ENCODE measurements around the gene SCAMP2.
A peak's percentile ranks its signal among the peaks of the same experiment; 100 is the strongest.

SCAMP2 gene

DNA sequence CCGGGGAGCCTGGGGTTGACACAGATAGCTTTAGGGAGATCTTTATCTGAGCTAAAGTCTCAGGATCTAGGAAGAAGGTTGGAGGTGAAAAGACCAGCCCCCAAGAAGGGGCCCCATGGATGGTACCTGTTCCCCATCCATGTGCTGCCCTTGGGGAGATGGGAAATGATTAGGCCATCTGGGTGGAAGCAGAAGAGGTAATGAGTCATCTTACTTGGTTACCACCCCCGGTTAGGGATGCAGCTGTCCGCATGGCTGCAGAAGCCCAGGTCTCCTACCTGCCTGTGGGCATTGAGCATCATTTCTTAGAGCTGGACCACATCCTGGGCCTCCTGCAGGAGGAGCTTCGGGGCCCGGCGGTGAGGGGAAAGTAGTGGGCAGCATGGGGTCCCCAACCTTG lies 49.8 kb downstream of the SCAMP2 start:
- peaks cover 10% of the 10 kb centered on the region for H3K4me1 Mint-ChIP-seq
- H3K4me3 Mint-ChIP-seq: no peak overlapping the region
- DNase-seq: no peak
- no peaks in the 10 kb centered on the region for H3K9me3 Mint-ChIP-seq
- no peak overlapping the region for H3K27ac Mint-ChIP-seq
- peaks cover 85% of the 10 kb centered on the region for H3K27me3 Mint-ChIP-seq
- CTCF ChIA-PET: interaction anchor here (1.2 to 3.2 kb wide), 2 partner anchors 54 to 78 kb away, joined by 4 to 11 read pairs; no protein-coding TSS in a partner anchor
- H3K36me3 Mint-ChIP-seq: no peaks in the 10 kb centered on the region

DNA sequence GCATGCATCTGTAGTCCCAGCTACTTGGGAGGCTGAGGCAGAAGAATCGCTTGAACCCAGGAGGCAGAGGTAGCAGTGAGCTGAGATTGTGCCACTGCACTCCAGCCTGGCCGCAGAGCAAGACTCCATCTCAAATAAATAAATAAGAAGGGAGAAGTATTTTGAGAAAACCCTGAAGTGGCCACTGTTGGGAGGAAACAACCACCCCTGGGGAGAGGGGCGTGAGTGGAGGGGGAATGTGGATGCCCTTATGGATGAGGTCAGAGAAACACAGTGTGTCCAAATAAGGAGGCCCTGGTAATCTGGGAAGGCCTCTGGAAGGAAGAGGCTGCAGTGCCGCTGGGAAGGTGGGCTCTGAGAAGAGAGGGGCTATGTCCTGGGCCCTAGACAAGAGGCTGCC lies 50.9 kb downstream of the SCAMP2 start:
- H3K27me3 Mint-ChIP-seq: peaks cover 74% of the 10 kb centered on the region
- H3K4me3 Mint-ChIP-seq: no peak overlapping the region
- no peak overlapping the region for H3K27ac Mint-ChIP-seq
- H3K4me1 Mint-ChIP-seq: peaks cover 14% of the 10 kb centered on the region
- H3K36me3 Mint-ChIP-seq: no peaks in the 10 kb centered on the region
- CTCF ChIA-PET: no interaction called here
- no peak for DNase-seq
- H3K9me3 Mint-ChIP-seq: no peaks in the 10 kb centered on the region

DNA sequence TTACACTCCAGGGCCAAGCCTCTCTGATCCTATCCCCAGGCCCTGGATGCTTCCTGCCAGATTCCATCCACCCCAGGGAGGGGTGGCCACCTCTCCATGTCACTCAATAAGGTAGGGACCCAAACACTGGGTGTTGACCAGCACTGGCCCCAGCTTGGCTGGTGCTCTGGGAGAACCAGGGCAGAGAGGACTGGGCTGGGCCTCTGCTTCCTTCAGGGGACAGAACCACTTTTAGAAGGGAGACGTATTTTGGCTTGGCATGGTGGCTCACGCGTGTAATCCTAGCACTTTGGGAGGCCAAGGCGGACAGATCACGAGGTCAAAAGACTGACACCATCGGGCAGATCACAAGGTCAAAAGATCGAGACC lies 51.4 kb downstream of the SCAMP2 start:
- Mint-ChIP-seq H3K4me3 (no peak overlapping the region), H3K27ac (no peak overlapping the region), H3K9me3 (no peaks in the 10 kb centered on the region), H3K27me3 (peaks cover 69% of the 10 kb centered on the region), H3K36me3 (no peaks in the 10 kb centered on the region), H3K4me1 (peaks cover 14% of the 10 kb centered on the region)
- no peak for DNase-seq
- CTCF ChIA-PET: interaction anchor here (1.5 kb wide), 2 partner anchors 51 to 78 kb away, joined by 3 read pairs; no protein-coding TSS in a partner anchor

DNA sequence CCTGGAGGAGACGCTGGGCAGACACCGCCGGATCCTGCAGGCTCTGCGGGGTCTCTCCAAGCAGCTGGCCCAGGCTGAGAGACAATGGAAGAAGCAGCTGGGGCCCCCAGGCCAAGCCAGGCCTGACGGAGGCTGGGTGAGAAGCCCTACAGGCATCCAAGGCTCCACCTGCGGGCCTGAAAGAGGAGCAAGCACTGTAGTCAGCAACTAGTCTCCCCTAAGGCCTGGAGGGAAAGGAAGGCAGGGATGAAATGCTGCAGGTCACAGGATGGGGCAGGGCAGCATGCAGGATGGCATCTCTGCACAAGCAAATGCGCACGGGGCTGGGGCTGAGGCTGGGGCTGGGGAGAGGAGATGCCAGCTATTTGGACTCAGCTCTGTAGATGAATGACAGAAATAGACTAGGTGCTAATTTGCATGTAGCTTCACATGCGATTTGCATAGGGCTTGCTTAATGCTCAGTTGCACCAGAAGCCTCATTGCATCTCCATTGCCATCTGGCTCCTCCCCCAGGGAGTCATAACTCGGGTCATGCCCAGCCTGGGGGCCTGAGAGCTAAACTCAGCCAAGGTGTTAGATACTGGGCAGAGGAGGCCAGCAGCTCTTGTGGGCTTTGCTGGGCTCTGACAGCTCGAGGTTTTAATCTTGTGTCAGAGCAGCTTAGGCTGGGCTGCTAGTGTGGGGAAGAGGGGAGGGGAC lies 51.9 kb downstream of the SCAMP2 start:
- no peak for DNase-seq
- H3K27me3 Mint-ChIP-seq: peaks cover 64% of the 10 kb centered on the region
- CTCF ChIA-PET: interaction anchor here (1.5 kb wide), 2 partner anchors 50 to 78 kb away, joined by 3 read pairs; no protein-coding TSS in a partner anchor
- H3K4me1 Mint-ChIP-seq: peaks cover 13% of the 10 kb centered on the region
- no peak overlapping the region for H3K4me3 Mint-ChIP-seq
- H3K36me3 Mint-ChIP-seq: no peaks in the 10 kb centered on the region
- H3K9me3 Mint-ChIP-seq: no peaks in the 10 kb centered on the region
- no peak overlapping the region for H3K27ac Mint-ChIP-seq

DNA sequence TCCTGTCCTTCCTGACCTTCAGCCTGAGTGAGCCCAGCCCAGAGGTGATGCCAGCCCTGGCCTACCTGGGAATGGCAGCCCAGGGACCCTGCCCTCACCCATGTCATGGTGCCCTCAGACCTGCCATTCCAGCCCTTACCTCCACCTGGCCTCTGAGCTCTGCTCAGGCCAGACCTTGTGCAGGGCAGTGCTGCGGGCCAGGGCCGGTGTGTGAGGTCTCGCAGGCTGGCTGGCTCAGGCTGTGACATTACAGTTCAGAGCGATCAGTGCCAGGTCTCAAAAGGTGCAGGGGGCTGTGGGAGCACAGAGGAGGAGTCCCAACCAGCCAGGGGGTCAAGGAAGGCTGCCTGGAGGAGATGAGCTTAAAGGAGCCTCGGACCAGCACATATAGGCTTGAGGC lies 53.1 kb downstream of the SCAMP2 start:
- Mint-ChIP-seq H3K27ac (no peak overlapping the region), H3K36me3 (no peaks in the 10 kb centered on the region), H3K4me1 (peaks cover 13% of the 10 kb centered on the region), H3K27me3 (peaks cover 52% of the 10 kb centered on the region), H3K4me3 (no peak overlapping the region), H3K9me3 (no peaks in the 10 kb centered on the region)
- DNase-seq: no peak
- CTCF ChIA-PET: no interaction called here

DNA sequence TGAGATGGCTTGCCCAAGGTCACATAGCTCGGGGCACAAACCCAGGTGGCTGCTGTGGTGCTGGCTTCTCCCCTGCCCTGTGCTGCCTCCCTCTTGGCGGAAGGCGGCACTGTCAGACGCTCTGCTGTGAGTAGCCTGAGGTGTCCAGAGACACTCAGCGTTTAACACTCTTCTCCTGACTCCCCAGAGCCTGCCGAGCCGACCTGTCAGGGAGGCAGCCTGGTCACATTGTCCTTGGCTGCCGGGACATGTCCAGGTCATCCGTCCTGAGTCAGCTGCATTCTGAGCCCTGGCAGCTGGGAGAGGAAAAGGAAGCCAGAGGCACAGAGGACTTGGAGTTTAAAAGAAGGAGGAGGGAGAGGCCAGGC lies 55.8 kb downstream of the SCAMP2 start:
- peaks cover 30% of the 10 kb centered on the region for H3K27me3 Mint-ChIP-seq
- CTCF ChIA-PET: interaction anchor here (1.1 to 1.3 kb wide), 2 partner anchors 84 to 185 kb away, joined by 3 read pairs; no protein-coding TSS in a partner anchor
- no peak overlapping the region for H3K27ac Mint-ChIP-seq
- peaks cover 13% of the 10 kb centered on the region for H3K4me1 Mint-ChIP-seq
- no peak for DNase-seq
- no peaks in the 10 kb centered on the region for H3K9me3 Mint-ChIP-seq
- no peak overlapping the region for H3K4me3 Mint-ChIP-seq
- H3K36me3 Mint-ChIP-seq: no peaks in the 10 kb centered on the region

DNA sequence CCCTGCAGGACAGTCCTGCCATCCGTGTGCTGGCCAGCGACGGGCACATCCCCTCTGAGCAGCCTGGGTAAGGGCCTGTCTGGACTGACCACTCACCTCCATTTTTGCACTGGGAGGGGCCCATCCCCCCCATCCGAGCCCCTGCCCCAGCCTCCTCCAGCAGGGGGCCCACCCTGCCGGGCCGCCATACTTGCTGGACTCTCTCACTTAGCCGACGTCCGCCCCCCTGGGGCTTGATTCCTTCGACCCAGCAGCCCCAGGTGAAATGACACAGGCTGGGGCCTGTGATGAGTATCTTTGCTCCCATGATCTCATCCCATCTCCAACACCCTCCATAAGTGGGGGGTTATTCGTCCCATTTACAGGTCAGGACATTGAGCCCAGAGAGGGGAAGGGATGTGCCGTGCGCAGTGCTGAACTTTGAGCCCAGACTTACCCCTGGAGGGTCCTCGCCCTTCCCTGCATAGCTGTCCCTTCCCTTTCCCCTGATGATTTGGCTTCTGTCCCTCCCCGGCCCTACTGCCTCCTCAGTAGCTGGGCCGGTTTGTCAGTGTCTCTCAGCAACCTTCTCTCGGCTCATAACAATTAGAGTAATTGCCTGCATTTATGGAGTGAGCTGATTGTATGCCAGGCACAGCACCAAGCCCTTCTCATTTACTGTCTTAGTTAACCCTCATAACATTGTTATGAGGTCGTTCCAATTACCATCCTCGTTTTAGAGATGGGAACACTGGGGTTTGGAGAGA lies 56.4 kb downstream of the SCAMP2 start:
- Mint-ChIP-seq H3K4me3 (no peak overlapping the region), H3K27ac (no peak overlapping the region), H3K36me3 (no peaks in the 10 kb centered on the region), H3K27me3 (peaks cover 28% of the 10 kb centered on the region), H3K4me1 (peaks cover 13% of the 10 kb centered on the region), H3K9me3 (no peaks in the 10 kb centered on the region)
- DNase-seq: no peak
- CTCF ChIA-PET: interaction anchor here (1.1 to 1.3 kb wide), 2 partner anchors 85 to 185 kb away, joined by 3 read pairs; no protein-coding TSS in a partner anchor

DNA sequence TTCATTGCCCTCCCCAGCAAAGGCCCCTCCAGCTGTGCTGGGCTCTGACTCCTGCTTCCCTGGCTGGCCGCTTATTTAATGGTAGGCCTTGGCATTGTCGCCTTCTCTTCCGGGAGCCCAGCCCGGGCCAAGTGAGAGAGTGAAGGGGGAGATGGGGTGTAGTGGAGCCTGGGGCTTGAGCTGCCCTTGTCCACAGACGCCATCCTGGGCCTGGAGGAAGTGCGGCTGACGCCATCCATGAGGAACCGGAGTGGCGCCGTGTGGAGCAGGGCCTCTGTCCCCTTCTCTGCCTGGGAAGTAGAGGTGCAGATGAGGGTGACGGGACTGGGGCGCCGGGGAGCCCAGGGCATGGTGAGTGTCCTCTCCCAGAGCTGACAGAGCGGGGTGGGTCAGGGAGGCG lies 57.2 kb downstream of the SCAMP2 start:
- Mint-ChIP-seq H3K4me1 (peaks cover 13% of the 10 kb centered on the region), H3K27ac (no peak overlapping the region), H3K4me3 (no peak overlapping the region), H3K27me3 (peaks cover 24% of the 10 kb centered on the region), H3K9me3 (no peaks in the 10 kb centered on the region), H3K36me3 (no peaks in the 10 kb centered on the region)
- CTCF ChIA-PET: no interaction called here
- no peak for DNase-seq

DNA sequence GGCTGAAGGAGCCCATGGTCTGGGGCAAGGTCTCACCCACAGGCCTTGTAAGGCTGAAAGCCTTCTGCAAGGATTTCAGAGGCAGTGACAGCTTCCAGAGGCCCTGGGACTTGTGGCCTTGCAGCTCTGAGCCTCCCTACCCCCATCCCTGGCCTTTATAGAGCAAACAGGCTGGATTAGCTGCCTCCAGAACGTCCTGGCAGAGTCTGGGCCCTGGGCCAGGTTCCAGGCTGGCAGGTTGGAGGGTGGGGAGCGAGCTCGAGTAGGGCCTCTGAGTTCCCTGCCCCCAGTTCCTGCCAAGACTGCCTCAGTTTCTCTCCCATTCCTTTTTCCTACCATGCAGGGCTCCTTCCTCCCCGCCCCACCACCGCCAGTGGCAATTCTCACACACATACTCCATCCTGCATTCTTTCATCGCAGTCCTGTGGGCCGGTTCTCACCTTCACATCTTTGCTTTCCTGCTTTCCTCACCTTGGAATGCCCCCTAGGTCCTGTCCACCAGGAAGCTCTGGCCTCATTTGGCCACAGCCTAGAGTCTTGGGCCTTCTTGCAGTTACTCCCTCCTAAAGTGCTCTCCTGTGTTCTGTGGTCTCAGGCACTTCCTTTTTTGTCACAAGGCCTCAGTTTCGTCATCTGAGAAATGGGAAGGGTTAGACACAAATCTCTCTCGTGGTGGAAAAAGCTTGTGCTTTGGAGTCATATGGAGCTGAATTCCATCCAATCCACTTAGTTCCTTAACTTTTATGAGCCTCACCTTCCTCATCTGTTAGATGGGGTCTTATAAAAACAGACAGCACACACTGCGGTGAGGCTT lies 57.8 kb downstream of the SCAMP2 start:
- no peaks in the 10 kb centered on the region for H3K9me3 Mint-ChIP-seq
- peaks cover 17% of the 10 kb centered on the region for H3K27me3 Mint-ChIP-seq
- no peak for DNase-seq
- no peak overlapping the region for H3K27ac Mint-ChIP-seq
- no peak overlapping the region for H3K4me3 Mint-ChIP-seq
- CTCF ChIA-PET: interaction anchor here (2.3 kb wide), 1 partner anchor 46 kb away, joined by 6 read pairs; no protein-coding TSS in a partner anchor
- peaks cover 13% of the 10 kb centered on the region for H3K4me1 Mint-ChIP-seq
- no peaks in the 10 kb centered on the region for H3K36me3 Mint-ChIP-seq

DNA sequence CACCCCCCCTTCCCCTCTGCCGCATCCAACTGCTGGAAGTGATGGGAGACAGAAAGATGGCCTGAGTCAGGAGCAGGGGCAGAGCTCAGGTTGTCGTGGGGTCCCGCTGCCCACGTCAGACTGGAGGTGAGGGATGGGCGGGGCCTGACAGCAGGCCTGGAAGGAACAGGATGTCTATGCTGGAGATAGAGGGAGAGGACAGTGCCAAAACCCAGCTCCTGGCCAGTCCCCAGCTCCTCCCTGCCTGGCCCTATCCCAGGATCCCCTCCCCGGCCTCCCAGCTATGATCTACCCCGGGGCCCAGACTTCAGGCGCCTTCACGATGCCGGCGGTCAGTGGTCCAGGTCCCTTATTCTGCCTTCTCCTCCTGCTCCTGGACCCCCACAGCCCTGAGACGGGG lies 60.6 kb downstream of the SCAMP2 start, which contains the start of gene LMAN1L:
LMAN1L (plus strand) TSS at position 303 of the 400 bp plus-strand sequence; CDS start at position 323, 20 bp downstream.
- DNase-seq: no peak
- CTCF ChIA-PET: no interaction called here
- Mint-ChIP-seq H3K4me3 (no peak within 1 kb of the TSS), H3K27ac (peak within 1 kb of the TSS; percentile 58), H3K36me3 (no peaks in the 10 kb centered on the region), H3K4me1 (peaks cover 2% of the 10 kb centered on the region), H3K27me3 (peaks cover 26% of the 10 kb centered on the region), H3K9me3 (no peaks in the 10 kb centered on the region)

DNA sequence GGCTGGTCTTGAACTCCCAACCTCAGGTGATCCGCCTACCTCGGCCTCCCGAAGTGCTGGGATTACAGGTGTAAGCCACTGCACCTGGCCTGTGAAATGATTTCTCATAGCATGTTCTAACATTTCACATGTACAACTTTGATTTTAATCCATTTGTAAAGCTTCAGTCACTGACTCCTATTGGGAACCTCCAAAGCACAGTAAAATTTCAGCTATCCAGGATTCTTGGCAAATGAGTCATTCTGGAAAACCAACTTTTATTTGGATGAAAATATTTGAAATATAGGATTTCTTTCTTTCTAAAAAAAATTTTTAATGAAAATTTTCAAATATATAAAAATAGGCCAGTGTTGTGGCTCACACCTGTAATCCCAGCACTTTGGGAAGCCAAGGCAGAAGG lies 63.2 kb downstream of the SCAMP2 start:
- no peaks in the 10 kb centered on the region for H3K9me3 Mint-ChIP-seq
- CTCF ChIA-PET: interaction anchor here (0.7 to 1.3 kb wide), 3 partner anchors 9 to 38 kb away, joined by 3 read pairs; no protein-coding TSS in a partner anchor
- H3K27me3 Mint-ChIP-seq: peaks cover 26% of the 10 kb centered on the region
- no peak overlapping the region for H3K4me3 Mint-ChIP-seq
- DNase-seq: no peak
- peaks cover 1% of the 10 kb centered on the region for H3K36me3 Mint-ChIP-seq
- H3K27ac Mint-ChIP-seq: no peak overlapping the region
- H3K4me1 Mint-ChIP-seq: peaks cover 7% of the 10 kb centered on the region

DNA sequence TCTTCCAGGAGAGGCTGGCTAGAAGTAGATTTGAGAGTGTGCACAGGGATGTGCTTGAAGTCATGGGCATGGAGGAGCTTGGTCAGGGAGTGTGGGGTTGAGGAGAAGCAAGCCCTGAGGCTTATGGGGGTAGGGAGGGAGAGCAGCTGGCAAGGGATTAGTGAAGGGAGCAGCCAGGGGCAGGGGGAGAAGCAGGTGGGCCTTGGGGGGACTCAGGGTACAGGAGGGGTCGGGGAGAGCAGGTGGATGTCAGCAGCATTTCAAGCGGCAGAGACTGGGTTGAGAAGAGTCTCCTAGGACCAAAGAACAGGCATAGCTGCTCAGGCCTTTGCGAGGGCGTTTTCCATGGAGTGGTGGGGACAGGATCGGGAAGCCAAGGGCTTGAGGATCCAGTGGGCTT lies 63.9 kb downstream of the SCAMP2 start:
- Mint-ChIP-seq H3K27ac (no peak overlapping the region), H3K4me3 (no peak overlapping the region), H3K4me1 (peaks cover 11% of the 10 kb centered on the region), H3K36me3 (peaks cover 6% of the 10 kb centered on the region), H3K9me3 (no peaks in the 10 kb centered on the region), H3K27me3 (peaks cover 26% of the 10 kb centered on the region)
- CTCF ChIA-PET: interaction anchor here (1.0 kb wide), 1 partner anchor 8 kb away, joined by 3 read pairs; no protein-coding TSS in a partner anchor
- DNase-seq: no peak

DNA sequence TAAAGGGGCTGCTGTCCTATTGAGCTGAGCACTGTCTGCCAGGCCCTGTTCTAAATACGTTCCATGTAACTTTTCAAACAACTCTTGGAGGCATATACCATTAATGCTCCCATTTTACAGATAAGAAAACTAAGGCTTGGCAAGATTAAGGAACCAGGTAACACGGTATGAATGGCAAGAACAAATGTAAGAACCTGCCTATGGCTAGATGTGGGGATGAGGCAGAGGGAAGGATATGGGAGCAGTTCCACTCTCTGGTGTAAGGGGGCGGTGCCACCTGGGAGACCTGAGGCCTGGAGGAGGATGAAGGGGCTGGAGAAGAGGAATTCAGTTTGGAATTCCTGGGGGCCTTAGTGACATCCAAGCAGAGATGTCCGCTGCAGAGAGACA lies 64.3 kb downstream of the SCAMP2 start:
- DNase-seq: no peak
- Mint-ChIP-seq H3K9me3 (no peaks in the 10 kb centered on the region), H3K27me3 (peaks cover 26% of the 10 kb centered on the region), H3K4me1 (peaks cover 14% of the 10 kb centered on the region), H3K4me3 (no peak overlapping the region), H3K36me3 (peaks cover 10% of the 10 kb centered on the region), H3K27ac (no peak overlapping the region)
- CTCF ChIA-PET: interaction anchor here (0.9 kb wide), 1 partner anchor 93 kb away, joined by 3 read pairs; no protein-coding TSS in a partner anchor

Data from activated naive CD4-positive, alpha-beta T cell treated with anti-CD3 and anti-CD28 coated beads, Interleukin-2, amount 10 ng/mL, durations not matched to agents 7 days and 5 days (primary cell).